CD14-positive monocyte (primary cell): Measurements from ENCODE around the gene ANTKMT. TPM values are rescaled to one million over a fixed set of nuclear protein-coding genes. Genes with fewer than 3 reads are reported as not detected.

Source experiments
- DNase-seq, 3 donors: peaks; one replicate each; pipeline ENCODE4 v3.0.0-alpha.2; 2011 to 2022
- H2AFZ ChIP-seq: 2 replicates; pipeline ENCODE4 v1.6.0; 2012; ENCODE audit warnings: mild to moderate bottlenecking, low read depth, low read length, inconsistent platforms; ENCODE audit not compliant: insufficient read depth, poor library complexity, severe bottlenecking
- H3K27ac ChIP-seq, 2 donors: 1 replicate in 1 of 2; 2 replicates in 1 of 2; pipeline ENCODE4 v1.5.1; 2012 to 2013; ENCODE audit warnings: low read length in 2 of 2, control low read depth in 1 of 2, inconsistent platforms in 1 of 2, low read depth in 1 of 2, mild to moderate bottlenecking in 1 of 2
- H3K27me3 ChIP-seq, 2 donors: one replicate each; pipeline versions ENCODE4 v1.6.0 to v1.6.1; 2011 to 2013; ENCODE audit warnings: low read length in 2 of 2; ENCODE audit not compliant: control insufficient read depth in 2 of 2, insufficient read depth in 2 of 2
- H3K36me3 ChIP-seq, 2 donors: replicated peaks in 1 of 2; 1 replicate in 1 of 2; 2 replicates in 1 of 2; pipeline versions ENCODE4 v1.5.1 to v1.6.1; 2012 to 2013; ENCODE audit warnings: low read length in 2 of 2, control low read depth in 1 of 2, inconsistent platforms in 1 of 2, mild to moderate bottlenecking in 1 of 2; ENCODE audit not compliant: insufficient read depth in 2 of 2, control insufficient read depth in 1 of 2
- H3K4me1 ChIP-seq, 2 donors: 1 replicate in 1 of 2; 2 replicates in 1 of 2; pipeline versions ENCODE4 v1.5.1 to v1.6.1; 2012 to 2013; ENCODE audit warnings: low read length in 2 of 2, control low read depth in 1 of 2, inconsistent platforms in 1 of 2, mild to moderate bottlenecking in 1 of 2, moderate library complexity in 1 of 2; ENCODE audit not compliant: insufficient read depth in 2 of 2, control insufficient read depth in 1 of 2
- H3K4me2 ChIP-seq: replicated peaks from 2 replicates; pipeline ENCODE3; 2012; ENCODE audit warnings: low read length, moderate library complexity, mild to moderate bottlenecking; ENCODE audit not compliant: poor library complexity, severe bottlenecking; ENCODE audit errors: extremely low read depth
- H3K4me3 ChIP-seq, 3 experiments: fragments of 200-600 bp in 1 of 3; sonication (generic) in 1 of 3; replicated peaks in 1 of 3; 1 replicate in 2 of 3; 2 replicates in 1 of 3; pipeline ENCODE4 v1.5.1; 2011 to 2013; ENCODE audit warnings: low read length in 3 of 3, mild to moderate bottlenecking in 3 of 3, control low read depth in 2 of 3, low read depth in 2 of 3, inconsistent platforms in 1 of 3, moderate library complexity in 1 of 3
- H3K79me2 ChIP-seq: 2 replicates; pipeline ENCODE4 v1.6.0; 2012; ENCODE audit warnings: mild to moderate bottlenecking, control low read depth, inconsistent platforms, low read length, moderate library complexity; ENCODE audit not compliant: insufficient read depth
- H3K9ac ChIP-seq: 2 replicates; pipeline ENCODE4 v1.6.0; 2017; ENCODE audit warnings: low read length, mild to moderate bottlenecking; ENCODE audit not compliant: insufficient read depth, poor library complexity, severe bottlenecking
- H3K9me3 ChIP-seq, 2 donors: replicated peaks in 1 of 2; 1 replicate in 1 of 2; 2 replicates in 1 of 2; pipeline versions ENCODE4 v1.5.1 to v1.6.1; 2012 to 2013; ENCODE audit warnings: low read length in 2 of 2, control low read depth in 1 of 2; ENCODE audit not compliant: control insufficient read depth in 1 of 2, insufficient read depth in 1 of 2
- H4K20me1 ChIP-seq: 2 replicates; pipeline ENCODE4 v1.6.0; 2012; ENCODE audit warnings: mild to moderate bottlenecking, low read length, control low read depth, moderate library complexity; ENCODE audit not compliant: insufficient read depth
- H3K27ac Mint-ChIP-seq, 7 donors: one replicate each; pipeline ENCODE4 v1.8.0; 2020; ENCODE audit warnings: mild to moderate bottlenecking in 7 of 7, mixed read lengths in 7 of 7, moderate library complexity in 6 of 7, inconsistent platforms in 2 of 7
- H3K27me3 Mint-ChIP-seq, 3 donors: one replicate each; pipeline ENCODE4 v1.8.0; 2021 to 2022; ENCODE audit warnings: low read depth in 3 of 3, mild to moderate bottlenecking in 3 of 3, mixed read lengths in 3 of 3, moderate library complexity in 3 of 3, inconsistent platforms in 1 of 3
- H3K36me3 Mint-ChIP-seq, 2 donors: one replicate each; pipeline ENCODE4 v1.8.0; 2020; ENCODE audit warnings: mixed read lengths in 2 of 2, inconsistent platforms in 1 of 2, mild to moderate bottlenecking in 1 of 2
- H3K4me1 Mint-ChIP-seq: one replicate; pipeline ENCODE4 v1.8.0; 2020; ENCODE audit warnings: mild to moderate bottlenecking, mixed read lengths
- H3K4me3 Mint-ChIP-seq, 2 donors: one replicate each; pipeline ENCODE4 v1.8.0; 2020; ENCODE audit warnings: mild to moderate bottlenecking in 2 of 2, mixed read lengths in 2 of 2, moderate library complexity in 1 of 2
- H3K9me3 Mint-ChIP-seq, 7 donors: one replicate each; pipeline ENCODE4 v1.8.0; 2020 to 2022; ENCODE audit warnings: mixed read lengths in 7 of 7, mild to moderate bottlenecking in 6 of 7, moderate library complexity in 6 of 7, inconsistent platforms in 2 of 7
- CTCF ChIP-seq: fragments of 200-600 bp; IDR thresholded peaks from one replicate; pipeline ENCODE4 v1.8.0; 2022; ENCODE audit warnings: antibody characterized with exemption, mild to moderate bottlenecking
- WGBS: methylation state at CpG from one replicate; pipeline ENCODE4 v1.1.5; 2013; ENCODE audit warnings: missing lambda C conversion rate; ENCODE audit not compliant: insufficient coverage; 5-methylcytosine and 5-hydroxymethylcytosine counted together
- intact Hi-C, 2 donors: fragments of 100-400 bp; cut with micrococcal nuclease; formaldehyde crosslinking; loops; one replicate each; pipeline versions ENCODE4 v1.15.0 to v1.15.1; 2023
- polyA plus RNA-seq, 3 donors: library from polyadenylated mRNA; depleted of rRNA in 1 of 3; unstranded in 2 of 3; stranded (reverse) in 1 of 3; fragments of 300-500 nt in 2 of 3; fragments of >200 nt in 1 of 3; fragmentation: Illumina TruSeq in 2 of 3; gene quantifications; 1 replicate in 2 of 3; 2 replicates in 1 of 3; pipeline ENCODE4 v1.2.3, GENCODE V29; 2012 to 2021

ANTKMT gene
- polyA plus RNA-seq, 3 donors, result 21.5 to 56.3 (median 34.4) TPM

DNA sequence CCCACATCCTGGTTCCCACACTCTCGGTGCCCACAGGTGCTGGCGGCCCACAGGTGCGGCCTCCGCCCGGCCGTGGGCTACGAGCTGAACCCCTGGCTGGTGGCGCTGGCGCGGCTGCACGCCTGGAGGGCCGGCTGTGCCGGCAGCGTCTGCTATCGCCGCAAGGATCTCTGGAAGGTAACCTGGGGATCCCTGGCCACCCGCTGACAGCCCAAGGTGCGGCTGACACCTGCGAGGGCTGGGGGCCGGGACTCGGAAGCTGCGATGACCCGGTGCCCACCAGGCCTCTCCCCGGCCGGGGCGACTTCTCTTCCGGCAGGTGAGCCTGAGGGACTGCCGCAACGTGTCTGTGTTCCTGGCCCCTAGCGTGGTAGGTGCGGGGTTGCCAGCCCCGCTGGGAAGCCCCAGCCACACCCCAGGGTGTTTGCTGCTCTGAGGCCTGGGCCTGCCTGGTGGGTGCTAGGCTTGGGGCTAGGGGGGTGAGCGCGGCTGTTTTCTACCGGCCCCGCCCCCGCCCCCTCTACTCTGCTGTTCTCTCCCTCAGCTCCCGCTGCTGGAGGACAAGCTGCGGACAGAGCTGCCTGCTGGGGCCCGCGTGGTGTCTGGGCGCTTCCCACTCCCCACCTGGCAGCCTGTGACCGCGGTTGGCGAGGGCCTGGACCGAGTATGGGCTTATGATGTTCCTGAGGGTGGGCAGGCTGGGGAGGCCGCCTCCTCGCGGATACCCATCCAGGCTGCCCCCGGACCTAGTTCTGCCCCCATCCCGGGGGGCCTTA is 1.0 kb downstream of the ANTKMT start:
- H3K9ac ChIP-seq, result peak overlapping the region; percentile 72
- intact Hi-C loops, result no loop called here
- WGBS, result 89% methylated on average over 47 of the region's 51 CpGs
- DNase-seq, result no peak
- H3K4me3 ChIP-seq, result peak overlapping the region; percentile 16 to 88 (median 54)
- Mint-ChIP-seq H3K4me3 (peak overlapping the region; percentile 35 to 69), H3K27ac (no peak overlapping the region), H3K27me3 (peaks cover 33 to 54% (median 42%) of the 10 kb centered on the region in 3 donors), H3K4me1 (peaks cover 14% of the 10 kb centered on the region), H3K36me3 (peaks cover 4 to 5% of the 10 kb centered on the region in 2 donors), H3K9me3 (peaks cover 0 to 1% (median 0%) of the 10 kb centered on the region in 7 donors)
- no peak overlapping the region for H3K27ac ChIP-seq
- H2AFZ ChIP-seq, result no peak overlapping the region
- peaks cover 3 to 52% of the 10 kb centered on the region in 2 donors for H3K27me3 ChIP-seq
- no peaks in the 10 kb centered on the region for H3K36me3 ChIP-seq
- H3K4me2 ChIP-seq, result peak overlapping the region; percentile 100
- H3K4me1 ChIP-seq, result peaks cover 22 to 36% of the 10 kb centered on the region in 2 donors
- H3K79me2 ChIP-seq, result no peaks in the 10 kb centered on the region
- peaks cover 20% of the 10 kb centered on the region for H4K20me1 ChIP-seq
- no peaks in the 10 kb centered on the region for H3K9me3 ChIP-seq
- TF ChIP-seq CTCF, result no peak

DNA sequence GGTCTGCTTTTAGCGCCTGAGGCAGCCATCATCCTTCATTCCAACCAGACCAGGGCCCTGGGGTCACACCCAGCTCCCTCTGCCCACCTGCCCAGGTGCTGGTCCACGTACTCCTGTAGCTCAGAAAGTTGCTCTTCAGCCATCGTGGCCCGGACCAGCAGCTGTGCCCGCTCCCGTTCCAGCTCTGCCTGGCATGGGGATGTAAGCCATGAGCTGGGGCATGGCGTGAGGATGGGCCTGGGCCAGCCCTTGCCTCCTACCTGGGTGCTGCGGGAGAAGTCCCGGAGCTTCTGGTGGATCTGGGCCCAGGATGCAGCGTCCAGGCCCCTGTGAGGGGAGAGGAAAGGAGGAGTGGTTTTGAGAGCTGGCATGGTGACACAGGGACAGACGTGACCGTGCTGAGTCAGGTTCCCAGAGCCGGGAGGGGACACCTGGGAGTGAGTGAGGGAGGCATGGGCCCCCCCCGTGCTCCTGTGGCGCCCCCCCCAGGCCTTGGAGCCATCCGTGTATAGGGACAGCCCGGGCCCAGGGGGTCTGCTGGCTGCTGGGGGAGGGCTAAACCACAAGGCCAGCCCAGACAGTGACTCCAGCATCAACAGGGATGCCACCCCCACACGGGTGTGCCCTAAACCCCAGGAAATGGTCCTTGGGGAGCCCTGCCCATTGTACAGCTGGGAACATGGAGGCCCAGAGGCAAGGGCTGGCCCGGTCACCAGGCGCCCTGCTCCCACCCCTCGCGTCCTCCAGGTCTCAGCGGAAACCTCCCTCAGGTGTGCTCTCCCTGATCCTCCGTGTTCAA is 2.1 kb downstream of the ANTKMT start:
- no peak overlapping the region for H3K4me3 Mint-ChIP-seq
- Histone ChIP-seq H3K4me3 (no peak overlapping the region), H3K27me3 (peaks cover 3 to 49% of the 10 kb centered on the region in 2 donors), H3K27ac (no peak overlapping the region), H4K20me1 (peaks cover 20% of the 10 kb centered on the region), H3K4me1 (peaks cover 31 to 45% of the 10 kb centered on the region in 2 donors), H3K36me3 (no peaks in the 10 kb centered on the region), H3K9me3 (no peaks in the 10 kb centered on the region), H3K79me2 (no peaks in the 10 kb centered on the region), H3K4me2 (no peak overlapping the region), H2AFZ (no peak overlapping the region), H3K9ac (no peak overlapping the region)
- intact Hi-C loops, result no loop called here
- TF ChIP-seq CTCF, result no peak
- H3K27ac Mint-ChIP-seq, result peak overlapping the region in 2 of 7 donors; percentile 73 to 75
- H3K27me3 Mint-ChIP-seq, result peaks cover 28 to 52% (median 38%) of the 10 kb centered on the region in 3 donors
- WGBS, result 86% methylated on average over 22 of the region's 24 CpGs
- peaks cover 4 to 5% of the 10 kb centered on the region in 2 donors for H3K36me3 Mint-ChIP-seq
- H3K4me1 Mint-ChIP-seq, result peaks cover 14% of the 10 kb centered on the region
- peaks cover 0 to 1% (median 0%) of the 10 kb centered on the region in 7 donors for H3K9me3 Mint-ChIP-seq
- no peak for DNase-seq
